NCI-H1417 (cell line): ENCODE data around the gene ACOXL.

Source experiments
- DNase-seq, 3 experiments: peaks; one replicate each; lab custom pipeline; 2025; lab: John Stamatoyannopoulos, UW

The ACOXL gene

GRCh38 chr2:110828330-110828729, 96.0 kb downstream of the ACOXL start:
- no peak for DNase-seq

- DNase-seq, result peak in 2 of 3 experiments; percentile 22 to 26
Measured at GRCh38 chr2:110829413-110830146, 97.2 kb downstream of the ACOXL start.

- no peak for DNase-seq
Measured at GRCh38 chr2:110832740-110833139, 100.4 kb downstream of the ACOXL start.

GRCh38 chr2:110834134-110834827, 101.9 kb downstream of the ACOXL start:
- no peak for DNase-seq

GRCh38 chr2:110836671-110837070, 104.3 kb downstream of the ACOXL start:
- DNase-seq, result no peak

GRCh38 chr2:110837446-110838409, 105.4 kb downstream of the ACOXL start:
- no peak for DNase-seq

GRCh38 chr2:110838657-110839384, 106.4 kb downstream of the ACOXL start:
- DNase-seq, result no peak

GRCh38 chr2:110840508-110840907, 108.1 kb downstream of the ACOXL start:
- no peak for DNase-seq

GRCh38 chr2:110842048-110842447, 109.7 kb downstream of the ACOXL start:
- no peak for DNase-seq

GRCh38 chr2:110843496-110843895, 111.1 kb downstream of the ACOXL start:
- peak in 2 of 3 experiments; percentile 8 to 10 for DNase-seq

- no peak for DNase-seq
Measured at GRCh38 chr2:110843959-110844510, 111.7 kb downstream of the ACOXL start.

GRCh38 chr2:110847651-110848050, 115.3 kb downstream of the ACOXL start:
- no peak for DNase-seq

- no peak for DNase-seq
Measured at GRCh38 chr2:110848071-110848470, 115.7 kb downstream of the ACOXL start.

- no peak for DNase-seq
Measured at GRCh38 chr2:110848519-110849030, 116.2 kb downstream of the ACOXL start.

- DNase-seq, result no peak
Measured at GRCh38 chr2:110851531-110851930, 119.2 kb downstream of the ACOXL start.

- DNase-seq, result no peak
Measured at GRCh38 chr2:110852051-110852450, 119.7 kb downstream of the ACOXL start.

- DNase-seq, result no peak
Measured at GRCh38 chr2:110852541-110853263, 120.3 kb downstream of the ACOXL start.

- peak in 2 of 3 experiments; percentile 25 to 45 for DNase-seq
Measured at GRCh38 chr2:110853516-110853915, 121.1 kb downstream of the ACOXL start.

GRCh38 chr2:110853948-110854347, 121.6 kb downstream of the ACOXL start:
- no peak for DNase-seq

GRCh38 chr2:110854355-110855081, 122.1 kb downstream of the ACOXL start:
- peak in 2 of 3 experiments; percentile 17 to 22 for DNase-seq
